HK-2 (cell line): ENCODE measurements around the gene RPTOR.
"Not testable (repeated sequence)": the region's sequence is repeated elsewhere in the genome, so short reads cannot be mapped to it uniquely, and the experiment has no call there.

Source experiments
- DNase-seq: peaks from one replicate; pipeline ENCODE4 v3.0.0-alpha.2; 2018; ENCODE audit not compliant: unreplicated experiment

Gene RPTOR

DNA sequence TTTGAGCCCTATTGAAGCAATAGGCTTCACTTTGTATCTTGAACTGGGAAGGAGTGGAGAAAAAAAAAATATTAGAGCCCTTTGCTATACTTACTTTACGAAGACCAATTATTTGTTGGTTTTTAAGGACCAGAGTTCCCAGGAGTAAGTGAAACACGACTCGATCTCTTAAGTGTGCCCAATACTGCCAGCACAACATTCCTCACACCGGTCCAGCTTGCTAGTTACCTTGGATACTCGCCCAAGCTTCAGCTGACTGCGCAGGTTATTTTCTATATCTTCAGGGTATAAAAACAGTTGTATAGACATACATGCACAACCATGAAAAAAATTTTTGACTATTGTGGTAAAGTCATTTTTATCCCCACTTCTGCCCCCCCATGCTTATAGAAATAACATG lies 72.1 kb downstream of the RPTOR start:
- DNase-seq, result no peak

DNA sequence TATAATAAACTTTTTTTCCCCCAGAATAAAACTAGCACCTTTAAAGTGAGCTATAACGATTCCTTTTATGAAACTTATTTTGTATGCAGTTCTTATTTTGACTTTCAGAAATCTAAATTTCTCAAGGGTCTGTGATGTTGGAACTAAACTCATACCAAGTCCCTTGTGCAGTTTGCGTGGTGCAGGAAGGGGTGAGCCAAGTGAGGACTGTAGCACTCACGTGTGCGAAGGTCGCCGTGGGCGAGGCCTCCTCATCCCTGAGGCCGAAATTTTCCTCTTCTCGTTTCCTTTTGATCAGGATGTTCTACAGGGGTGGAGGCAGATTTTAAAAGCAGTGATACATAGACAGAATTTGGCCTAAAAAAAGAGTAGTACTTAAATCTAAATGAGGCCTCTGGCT lies 73.7 kb downstream of the RPTOR start:
- DNase-seq, result no peak

DNA sequence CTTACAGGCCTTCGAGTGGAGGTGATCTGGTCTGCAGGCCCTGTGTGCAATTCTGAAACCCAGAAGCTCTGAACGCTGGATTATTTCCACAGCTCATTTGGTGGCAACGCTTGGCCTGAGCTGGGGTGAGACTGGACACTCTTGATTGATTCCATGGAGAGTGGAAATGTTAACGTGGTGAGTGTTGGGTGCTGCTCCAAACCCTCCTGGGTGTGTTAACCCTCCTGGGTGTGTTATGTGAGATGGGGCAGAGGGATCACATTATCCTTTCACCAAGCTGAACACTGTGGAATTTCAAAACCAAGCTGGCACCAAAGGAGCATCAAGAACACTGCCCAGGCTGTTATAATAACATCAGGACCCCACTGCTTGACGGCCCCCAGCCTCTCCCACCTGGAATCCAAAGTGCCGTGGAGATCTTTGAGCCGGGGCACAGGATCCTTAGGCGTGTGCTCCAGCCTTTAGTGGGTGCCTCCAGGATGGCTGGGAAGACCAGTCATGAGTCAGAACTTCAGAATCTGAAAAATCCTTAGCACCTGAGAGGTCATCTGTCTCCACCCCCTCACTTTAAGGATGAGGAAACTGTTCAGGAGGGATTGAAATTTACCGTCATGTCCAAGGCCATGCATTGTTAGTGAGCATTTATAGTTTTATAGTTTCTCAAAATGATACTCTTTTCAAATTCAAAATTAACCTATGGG lies 75.0 kb downstream of the RPTOR start:
- peak; percentile 23 for DNase-seq

DNA sequence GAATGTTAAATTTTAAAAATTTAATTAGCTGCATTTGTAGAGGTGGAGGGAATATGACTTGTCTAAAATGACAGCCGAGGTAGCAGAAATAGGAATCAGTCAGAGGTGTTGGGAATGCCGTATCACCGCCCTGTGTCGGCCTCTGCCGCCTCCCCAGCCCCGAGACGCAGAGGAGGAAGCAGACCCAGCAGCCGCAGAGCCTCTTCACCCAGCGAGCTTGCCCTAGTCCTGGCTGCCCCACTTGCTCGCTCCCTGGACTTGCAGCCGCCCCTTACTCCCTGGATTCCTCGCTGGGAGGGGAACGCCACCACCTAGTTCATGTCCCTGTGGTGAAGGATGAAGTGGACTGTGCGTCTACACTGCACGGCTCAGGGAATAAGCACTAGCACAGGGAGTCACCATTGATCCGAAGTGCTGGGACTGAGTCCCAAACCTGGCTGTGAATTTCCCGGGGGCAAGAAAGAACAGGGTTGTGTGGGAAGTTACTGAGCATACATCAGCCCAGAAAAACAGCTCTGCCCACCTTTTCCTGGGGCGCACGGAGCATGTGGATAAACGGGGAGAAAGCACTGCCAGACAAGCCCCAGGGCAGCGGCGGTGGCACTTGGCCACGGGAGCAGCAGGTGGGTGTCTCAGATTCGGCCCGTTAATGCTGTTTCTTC lies 76.8 kb downstream of the RPTOR start:
- no peak for DNase-seq

DNA sequence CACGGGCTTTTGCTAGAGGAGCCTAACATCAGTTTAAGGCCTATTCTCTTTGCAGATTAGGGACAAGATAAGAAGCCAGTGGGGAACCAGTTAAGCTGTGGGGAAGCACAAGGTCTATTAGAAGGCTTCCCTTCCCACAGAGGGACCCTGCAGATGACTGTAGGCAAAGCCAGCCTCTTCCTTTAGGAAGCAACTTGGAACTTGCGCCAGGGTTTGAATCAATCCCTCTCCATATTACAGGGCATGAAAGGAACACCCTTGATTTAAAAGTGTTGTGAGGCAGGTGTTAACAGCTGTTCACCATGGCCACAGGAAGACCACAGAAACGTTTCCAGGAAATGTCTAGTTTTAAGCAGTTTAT lies 77.3 kb downstream of the RPTOR start:
- no peak for DNase-seq

DNA sequence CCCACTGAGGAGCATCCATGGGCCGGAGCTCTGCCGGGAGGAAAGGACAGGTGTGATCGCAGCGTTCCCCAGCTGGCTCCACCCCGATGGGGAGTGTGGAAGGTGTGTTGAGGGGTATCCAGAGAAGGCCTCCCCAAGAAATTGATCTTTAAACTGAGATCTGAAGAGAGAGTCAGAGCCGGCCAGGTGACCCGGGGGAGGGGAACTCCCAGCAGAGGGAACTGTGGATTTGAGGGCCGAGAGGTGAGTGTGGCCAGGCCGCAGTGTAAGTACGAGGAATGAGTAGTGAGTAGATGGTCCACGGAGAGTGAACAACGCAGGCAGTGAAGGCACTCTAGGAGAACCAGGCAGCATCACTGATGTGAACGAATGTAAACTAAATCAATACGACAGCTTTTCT lies 80.2 kb downstream of the RPTOR start:
- no peak for DNase-seq

DNA sequence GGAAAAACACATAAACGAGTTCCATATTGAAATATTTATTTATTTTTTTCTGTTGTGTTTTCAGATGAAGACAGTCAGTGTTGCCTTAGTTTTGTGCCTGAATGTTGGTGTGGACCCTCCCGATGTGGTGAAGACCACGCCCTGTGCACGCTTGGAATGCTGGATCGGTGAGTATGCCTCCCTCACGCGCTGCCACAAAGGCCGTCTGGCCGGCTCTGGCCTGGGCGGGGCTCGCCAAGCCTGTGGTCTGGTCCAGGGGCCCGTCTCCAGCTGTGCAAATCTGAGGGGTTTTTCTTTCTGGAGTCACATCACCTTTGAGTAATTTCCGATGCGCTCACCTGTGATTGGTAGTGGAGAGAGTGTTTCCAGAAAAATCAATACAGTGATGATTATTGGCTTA lies 81.0 kb downstream of the RPTOR start:
- no peak for DNase-seq

DNA sequence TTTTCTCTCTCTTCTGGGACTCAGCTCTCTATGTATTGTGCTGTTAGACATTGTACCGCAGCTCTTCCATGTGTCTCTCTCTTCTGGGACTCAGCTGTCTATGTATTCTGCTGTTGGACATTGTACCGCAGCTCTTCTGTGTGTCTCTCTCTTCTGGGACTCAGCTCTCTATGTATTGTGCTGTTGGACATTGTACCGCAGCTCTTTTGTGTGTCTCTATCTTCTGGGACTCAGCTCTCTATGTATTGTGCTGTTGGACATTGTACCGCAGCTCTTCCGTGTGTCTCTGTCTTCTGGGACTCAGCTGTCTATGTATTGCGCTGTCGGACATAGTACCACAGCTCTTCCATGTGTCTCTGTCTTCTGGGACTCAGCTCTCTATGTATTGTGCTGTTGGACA lies 84.2 kb downstream of the RPTOR start:
- not testable (repeated sequence) for DNase-seq

DNA sequence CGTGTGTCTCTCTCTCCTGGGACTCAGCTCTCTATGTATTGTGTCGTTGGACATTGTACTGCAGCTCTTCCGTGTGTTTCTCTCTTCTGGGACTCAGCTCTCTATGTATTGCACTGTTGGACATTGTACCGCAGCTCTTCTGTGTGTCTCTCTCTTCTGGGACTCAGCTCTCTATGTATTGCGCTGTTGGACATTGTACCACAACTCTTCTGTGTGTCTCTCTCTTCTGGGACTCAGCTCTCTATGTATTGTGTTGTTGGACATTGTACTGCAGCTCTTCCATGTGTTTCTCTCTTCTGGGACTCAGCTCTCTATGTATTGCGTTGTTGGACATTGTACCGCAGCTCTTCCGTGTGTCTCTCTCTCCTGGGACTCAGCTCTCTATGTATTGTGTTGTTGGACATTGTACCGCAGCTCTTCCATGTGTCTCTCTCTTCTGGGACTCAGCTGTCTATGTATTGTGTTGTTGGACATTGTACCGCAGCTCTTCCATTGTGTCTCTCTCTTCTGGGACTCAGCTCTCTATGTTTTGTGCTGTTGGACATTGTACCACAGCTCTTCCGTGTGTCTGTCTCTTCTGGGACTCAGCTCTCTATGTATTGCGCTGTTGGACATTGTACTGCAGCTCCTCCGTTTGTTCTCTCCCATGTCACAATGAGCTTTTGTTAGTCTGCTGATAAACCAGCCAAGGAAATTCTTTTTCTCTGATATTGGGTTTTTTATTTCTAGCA lies 84.8 kb downstream of the RPTOR start:
- DNase-seq, result no peak

DNA sequence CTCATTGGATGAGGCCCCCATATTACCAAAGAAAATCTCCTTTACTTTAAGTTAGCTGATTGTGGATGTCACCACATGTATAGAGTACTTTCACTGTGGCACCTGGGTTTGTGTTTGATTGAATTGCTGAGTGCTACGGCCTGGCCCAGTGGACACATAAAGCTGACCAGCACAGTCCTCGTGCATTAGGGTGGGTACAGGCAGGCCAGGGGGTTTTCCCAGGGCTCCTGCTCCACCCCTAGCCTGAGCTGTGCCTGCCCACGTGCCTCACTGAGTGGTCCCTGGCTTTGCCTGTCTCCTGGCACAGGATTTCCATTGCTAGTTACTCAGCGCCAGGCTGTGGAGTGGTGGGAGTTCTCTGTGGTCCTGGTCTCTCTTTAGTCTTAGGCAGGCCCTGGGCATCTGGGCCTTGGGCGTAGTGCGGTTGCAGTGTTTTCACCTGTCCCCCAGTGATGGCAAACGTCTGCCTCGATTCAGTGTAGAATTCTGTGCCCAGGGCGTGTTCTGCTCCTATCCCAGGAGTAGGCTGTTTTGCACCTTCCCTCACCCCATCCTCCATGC lies 86.0 kb downstream of the RPTOR start:
- no peak for DNase-seq

DNA sequence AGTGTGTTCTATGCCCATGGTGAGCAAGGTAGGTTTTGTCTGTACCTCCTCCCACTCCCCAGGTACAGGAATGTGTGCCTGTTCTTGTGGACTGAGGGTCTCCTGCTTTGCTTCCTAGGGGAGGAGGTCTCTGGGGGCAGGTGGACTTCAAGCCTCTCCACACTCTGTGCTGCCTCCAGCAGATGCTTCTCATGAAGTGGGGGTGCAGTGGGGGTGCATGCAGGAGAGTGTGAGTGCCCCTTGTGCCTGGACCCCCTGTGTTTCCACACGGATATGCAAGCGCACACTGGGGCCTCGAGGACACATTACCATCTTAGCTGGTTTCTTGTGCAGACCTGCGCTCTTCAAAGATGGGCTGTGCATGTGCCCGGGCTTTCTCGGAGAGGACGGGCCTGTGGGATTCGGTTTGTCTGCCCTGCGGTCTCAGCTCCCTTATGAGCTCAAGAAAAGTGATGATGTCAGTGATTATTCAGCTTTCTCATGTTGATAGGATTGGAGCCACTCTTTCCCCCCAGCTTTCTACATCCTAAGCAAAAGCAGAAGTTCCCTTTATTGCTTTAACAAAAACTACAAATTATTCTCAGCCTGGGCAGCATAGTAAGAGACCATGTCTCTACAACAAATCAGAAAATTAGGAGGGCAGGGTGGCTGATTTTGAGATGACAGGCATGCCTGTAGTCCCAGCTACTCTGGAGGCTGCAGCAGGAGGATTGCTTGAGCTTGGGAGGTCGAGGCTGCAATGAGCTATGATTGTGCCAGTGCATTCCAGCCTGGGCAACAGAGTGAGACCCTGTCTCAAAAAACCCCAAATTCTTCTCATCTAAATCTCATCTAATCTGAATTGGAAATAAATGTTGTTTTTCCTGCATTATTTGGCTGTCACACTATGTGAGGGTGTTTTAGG lies 86.8 kb downstream of the RPTOR start:
- DNase-seq, result no peak

DNA sequence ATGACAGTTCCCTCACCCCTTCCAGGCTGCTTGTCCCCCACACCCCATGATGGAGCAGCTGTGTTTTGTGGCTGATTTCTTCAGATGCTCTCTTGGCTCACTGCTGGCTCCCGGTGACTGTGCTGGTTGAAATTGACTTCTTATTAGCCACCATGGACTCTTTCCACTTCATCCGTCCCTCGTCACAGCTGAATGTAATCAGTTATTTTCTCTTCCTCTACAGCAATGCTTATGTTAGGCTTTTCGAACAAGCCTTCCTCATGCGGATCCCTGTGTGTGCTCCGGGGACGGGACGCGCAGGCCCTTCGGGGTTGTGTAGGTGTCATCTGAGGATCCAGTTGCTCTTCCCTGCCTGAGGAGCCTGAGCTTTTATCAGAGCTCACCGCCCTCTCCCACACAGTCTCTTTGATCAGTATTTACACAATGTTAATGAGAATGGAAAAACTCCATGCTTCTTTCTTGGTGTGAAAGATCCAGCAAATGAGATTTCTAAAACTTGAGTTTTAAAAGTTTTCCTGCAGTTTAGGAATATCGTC lies 87.5 kb downstream of the RPTOR start:
- DNase-seq, result no peak

DNA sequence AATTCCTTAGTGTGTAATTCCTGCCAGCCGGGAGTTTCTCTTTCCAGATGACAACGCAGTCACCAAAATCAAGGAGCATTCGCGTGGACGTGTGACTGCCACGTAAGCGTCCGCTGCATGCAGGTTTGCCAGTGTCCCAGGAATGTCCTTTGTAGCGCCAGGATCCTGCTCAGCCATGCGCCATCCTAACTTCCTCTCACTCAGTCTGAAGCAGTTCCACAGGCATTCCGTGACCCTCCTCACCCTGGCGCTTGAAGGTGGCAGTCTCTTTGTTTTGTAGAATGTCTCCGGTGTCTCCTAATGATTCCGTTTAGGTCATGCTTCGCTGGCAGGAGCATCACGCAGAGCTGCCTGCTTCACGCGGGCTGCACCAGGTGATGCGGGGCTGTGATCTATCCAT lies 88.6 kb downstream of the RPTOR start:
- DNase-seq, result no peak

DNA sequence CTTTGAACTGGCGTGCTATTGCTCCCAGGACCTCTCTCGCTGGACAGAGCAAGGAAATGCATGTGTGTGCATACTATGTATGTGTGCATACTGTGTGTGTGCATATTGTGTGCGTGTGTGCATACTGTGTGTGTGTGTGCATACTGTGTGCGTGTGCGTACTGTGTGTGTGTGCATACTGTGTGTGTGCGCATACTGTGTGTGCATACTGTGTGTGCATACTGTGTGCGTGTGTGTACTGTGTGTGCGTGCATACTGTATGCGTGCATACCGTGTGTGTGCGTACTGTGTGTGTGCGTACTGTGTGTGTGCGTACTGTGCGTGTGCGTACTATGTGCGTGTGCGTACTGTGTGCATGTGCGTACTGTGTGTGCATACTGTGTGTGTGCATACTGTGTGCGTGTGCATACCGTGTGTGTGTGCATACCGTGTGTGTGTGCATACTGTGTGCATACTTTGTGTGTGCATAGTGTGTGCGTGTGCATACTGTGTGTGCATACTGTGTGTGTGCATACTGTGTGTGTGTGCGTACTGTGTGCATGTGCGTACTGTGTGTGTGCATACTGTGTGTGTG lies 89.4 kb downstream of the RPTOR start:
- no peak for DNase-seq

DNA sequence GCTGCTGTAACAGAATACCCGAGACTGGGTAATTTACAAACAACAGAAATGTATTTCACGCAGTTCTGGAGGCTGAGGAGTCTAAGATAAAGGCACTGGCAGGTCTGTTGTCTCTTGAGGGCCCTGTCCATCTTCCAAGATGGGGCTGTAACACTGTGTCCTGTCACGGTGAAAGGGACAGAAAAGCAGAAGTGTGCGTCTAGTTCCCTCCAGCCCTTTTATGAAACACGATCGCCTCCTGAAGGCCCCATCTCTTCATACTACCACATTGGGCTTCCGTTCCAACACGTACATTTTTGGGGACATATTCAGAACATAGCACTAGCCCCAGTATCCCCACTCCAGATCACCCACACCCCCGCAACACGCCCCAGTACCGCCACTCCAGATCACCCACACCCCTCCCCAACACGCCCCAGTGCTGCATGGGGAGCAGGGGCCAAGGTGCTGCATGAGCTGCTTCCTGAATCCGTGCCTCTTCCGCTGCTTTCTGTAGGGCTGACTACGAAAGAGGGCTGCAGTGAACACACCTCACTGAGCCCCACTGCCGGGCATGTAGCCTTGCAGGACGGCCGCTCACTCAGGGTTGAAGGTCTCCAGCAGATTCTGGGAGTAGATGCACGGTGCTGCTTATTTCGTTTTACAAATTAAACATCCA lies 91.9 kb downstream of the RPTOR start:
- no peak for DNase-seq

DNA sequence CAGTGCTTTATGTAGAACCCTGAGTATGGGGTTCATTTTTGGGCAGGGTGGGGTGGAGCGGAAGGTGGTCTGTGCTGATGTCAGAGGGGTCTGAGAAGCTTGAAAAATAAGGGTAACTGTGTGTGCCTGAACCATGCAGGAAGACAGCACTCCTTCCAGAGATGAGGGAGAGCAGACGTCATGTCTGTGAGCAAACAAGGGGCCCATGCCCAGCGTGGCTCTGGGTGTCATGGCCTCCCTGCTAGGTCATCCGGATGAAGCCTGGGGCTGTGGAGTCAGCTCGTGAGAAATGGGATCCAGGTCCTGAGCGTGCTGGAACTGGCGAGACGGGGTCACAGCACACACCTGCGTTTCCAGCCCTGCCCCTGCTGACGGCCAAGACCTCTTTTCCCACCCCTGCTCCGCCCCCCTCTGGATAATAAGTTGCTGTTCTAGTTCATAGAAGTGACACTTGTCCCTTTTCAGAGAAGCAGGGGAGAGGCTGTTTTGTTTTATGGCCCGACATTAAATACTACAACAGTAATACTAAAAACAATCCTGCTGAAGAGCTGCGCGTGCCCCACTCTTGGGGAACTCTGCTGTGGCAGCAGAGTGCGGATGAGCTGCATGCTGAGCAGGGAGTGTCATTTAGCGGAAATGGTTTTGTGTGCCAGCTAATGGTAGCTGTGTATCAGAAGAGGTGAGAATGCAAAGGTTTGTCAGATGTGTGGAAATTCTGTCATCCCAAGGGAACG lies 92.6 kb downstream of the RPTOR start:
- no peak for DNase-seq

DNA sequence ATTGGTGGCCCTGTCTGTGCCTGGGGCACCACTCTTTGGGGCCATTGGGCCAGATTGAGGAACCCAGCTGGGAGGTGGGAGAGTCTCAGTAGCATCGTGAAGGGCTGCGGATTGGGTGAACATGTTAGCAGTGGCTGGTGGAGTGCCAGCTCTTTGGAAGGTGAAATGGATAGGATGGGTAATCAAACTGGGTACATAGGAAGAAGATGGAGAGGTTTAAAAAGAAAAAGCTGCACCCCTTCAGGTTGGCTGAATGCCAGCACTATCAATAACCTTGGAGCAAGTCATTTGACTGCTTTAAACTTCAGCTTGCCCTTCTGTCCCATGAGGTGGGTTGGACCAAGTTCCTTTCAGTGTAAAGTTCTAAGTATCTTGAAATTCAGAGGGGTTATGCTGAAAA lies 95.0 kb downstream of the RPTOR start:
- no peak for DNase-seq

DNA sequence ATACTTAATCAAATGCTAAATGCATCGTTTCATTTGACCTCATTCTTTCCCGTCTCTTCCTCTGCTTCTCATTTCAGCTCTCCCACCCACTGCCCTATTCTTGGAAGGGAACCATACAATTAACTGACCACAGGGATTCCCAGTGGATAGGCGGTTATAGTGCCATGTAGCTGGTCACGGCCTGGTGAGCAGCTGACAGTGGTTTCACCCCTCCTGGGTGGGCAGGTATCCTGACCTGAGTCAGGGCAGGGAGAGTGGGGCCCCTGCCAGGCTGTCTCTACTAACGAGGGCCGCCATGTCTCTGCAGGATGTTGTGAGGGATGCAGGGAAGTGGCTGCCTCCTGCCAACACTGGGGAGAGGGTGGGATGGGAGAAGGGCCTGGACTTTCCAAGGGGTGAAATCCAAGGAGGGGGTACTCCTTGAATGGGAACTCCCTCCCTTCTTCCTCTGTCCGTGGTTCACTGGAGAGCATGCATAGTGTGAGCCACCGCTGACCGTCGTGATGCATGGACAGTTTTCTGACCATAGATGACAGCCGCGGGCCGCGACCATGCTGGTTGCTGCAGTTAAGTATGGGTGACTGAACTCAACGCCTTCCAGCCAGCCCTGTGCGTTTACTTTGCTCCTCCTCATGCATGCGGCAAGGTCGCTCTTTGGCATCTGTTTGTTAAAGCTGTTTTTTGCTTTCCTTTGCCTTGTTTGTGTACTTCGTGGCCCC lies 95.9 kb downstream of the RPTOR start:
- peak; percentile 81 for DNase-seq
